Superior temporal gyrus (tissue), 1 donor: ENCODE measurements around the gene PRKCZ.
A peak's percentile ranks its signal among the peaks of the same experiment; 100 is the strongest.

Source experiments
- DNase-seq: peaks from one replicate; pipeline ENCODE4 v3.0.0-alpha.2; 2016; ENCODE audit errors: extremely low spot score

The PRKCZ gene

GRCh38 chr1:2209400-2210083, 159.3 kb downstream of the PRKCZ start:
- DNase-seq: no peak

GRCh38 chr1:2210084-2210653, 160.0 kb downstream of the PRKCZ start:
- no peak for DNase-seq

- DNase-seq: no peak
Measured at GRCh38 chr1:2210786-2211185, 160.6 kb downstream of the PRKCZ start.

GRCh38 chr1:2212274-2212531, 162.0 kb downstream of the PRKCZ start:
- peak; percentile 7 for DNase-seq

GRCh38 chr1:2212532-2213491, 162.6 kb downstream of the PRKCZ start:
- DNase-seq: peak; percentile 84

- DNase-seq: peak; percentile 73
Measured at GRCh38 chr1:2213576-2214505, 163.6 kb downstream of the PRKCZ start.

GRCh38 chr1:2214541-2215241, 164.5 kb downstream of the PRKCZ start:
- peak; percentile 6 for DNase-seq

GRCh38 chr1:2215329-2215728, 165.1 kb downstream of the PRKCZ start:
- DNase-seq: no peak

GRCh38 chr1:2215909-2216766, 165.9 kb downstream of the PRKCZ start:
- no peak for DNase-seq

- no peak for DNase-seq
Measured at GRCh38 chr1:2216767-2217058, 166.5 kb downstream of the PRKCZ start.

- DNase-seq: no peak
Measured at GRCh38 chr1:2221271-2221670, 171.1 kb downstream of the PRKCZ start.

GRCh38 chr1:2224170-2224584, 174.0 kb downstream of the PRKCZ start:
- no peak for DNase-seq

GRCh38 chr1:2224631-2225428, 174.6 kb downstream of the PRKCZ start:
- no peak for DNase-seq

- no peak for DNase-seq
Measured at GRCh38 chr1:2226525-2227345, 176.5 kb downstream of the PRKCZ start.

- peak; percentile 94 for DNase-seq
Measured at GRCh38 chr1:2227346-2228156, 177.3 kb downstream of the PRKCZ start.

GRCh38 chr1:2228157-2228594, 178.0 kb downstream of the PRKCZ start, which contains the start of gene SKI:
Gene SKI (plus strand): TSS chr1:2228319. CDS start chr1:2228767, 448 bp downstream.
- DNase-seq: no peak

- no peak for DNase-seq
Measured at GRCh38 chr1:2228694-2229036, 178.5 kb downstream of the PRKCZ start.
